Measurements from ENCODE around the gene DPPA2. TPM values are rescaled to one million over a fixed set of nuclear protein-coding genes. Genes with fewer than 3 reads are reported as not detected.
A peak's percentile ranks its signal among the peaks of the same experiment; 100 is the strongest.

Gene DPPA2
- total RNA-seq, 2 donors from 2014 or later = not detected

GRCh38 chr3:109297496-109297895 lies 18.8 kb downstream of the DPPA2 start:
- intact Hi-C loops (cut with DNase I) = no loop called here
- Histone ChIP-seq H3K27me3 (no peaks in the 10 kb centered on the region), H3K4me1 (no peaks in the 10 kb centered on the region), H3K36me3 (replicated peaks in 1 of 2; ENCODE audit: insufficient read depth in 1 of 2, low read depth in 2 of 2) (no peaks in the 10 kb centered on the region), H3K4me3 (no peak overlapping the region), H3K9me3 (no peaks in the 10 kb centered on the region), H3K27ac (no peak overlapping the region)
- TF ChIP-seq, protein P1, sequence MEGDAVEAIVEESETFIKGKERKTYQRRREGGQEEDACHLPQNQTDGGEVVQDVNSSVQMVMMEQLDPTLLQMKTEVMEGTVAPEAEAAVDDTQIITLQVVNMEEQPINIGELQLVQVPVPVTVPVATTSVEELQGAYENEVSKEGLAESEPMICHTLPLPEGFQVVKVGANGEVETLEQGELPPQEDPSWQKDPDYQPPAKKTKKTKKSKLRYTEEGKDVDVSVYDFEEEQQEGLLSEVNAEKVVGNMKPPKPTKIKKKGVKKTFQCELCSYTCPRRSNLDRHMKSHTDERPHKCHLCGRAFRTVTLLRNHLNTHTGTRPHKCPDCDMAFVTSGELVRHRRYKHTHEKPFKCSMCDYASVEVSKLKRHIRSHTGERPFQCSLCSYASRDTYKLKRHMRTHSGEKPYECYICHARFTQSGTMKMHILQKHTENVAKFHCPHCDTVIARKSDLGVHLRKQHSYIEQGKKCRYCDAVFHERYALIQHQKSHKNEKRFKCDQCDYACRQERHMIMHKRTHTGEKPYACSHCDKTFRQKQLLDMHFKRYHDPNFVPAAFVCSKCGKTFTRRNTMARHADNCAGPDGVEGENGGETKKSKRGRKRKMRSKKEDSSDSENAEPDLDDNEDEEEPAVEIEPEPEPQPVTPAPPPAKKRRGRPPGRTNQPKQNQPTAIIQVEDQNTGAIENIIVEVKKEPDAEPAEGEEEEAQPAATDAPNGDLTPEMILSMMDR (IDR thresholded peaks at IDR 0.05) = no peak
- no peak for TF ChIP-seq POLR2A (IDR thresholded peaks at IDR 0.05)
- no peak for ATAC-seq
- no peak for DNase-seq
- WGBS, 2 donors = 57 to 73% methylated on average over 2 of the region's 2 CpGs

DNA sequence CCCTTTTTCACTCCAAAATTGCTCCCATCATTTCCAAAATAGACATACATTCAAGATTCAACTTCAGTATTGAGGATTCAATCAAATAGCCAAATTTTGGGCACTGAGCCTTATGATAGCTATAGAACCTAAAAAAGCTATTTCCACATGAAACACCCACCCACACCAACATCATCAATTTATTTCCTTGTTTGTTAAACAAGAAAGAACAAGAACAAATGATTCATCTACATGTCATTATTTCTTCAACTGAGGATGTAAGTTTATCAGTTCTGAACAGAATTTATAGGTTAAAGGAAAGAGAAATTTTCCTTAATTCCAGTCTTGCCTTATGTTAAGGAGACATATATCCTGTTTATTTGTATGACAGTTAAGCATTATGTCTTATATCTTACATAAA lies 32.2 kb downstream of the DPPA2 start:
- Histone ChIP-seq H3K4me1 (no peaks in the 10 kb centered on the region), H3K4me3 (no peak overlapping the region), H3K36me3 (replicated peaks in 1 of 2; ENCODE audit: insufficient read depth in 1 of 2, low read depth in 2 of 2) (no peaks in the 10 kb centered on the region), H3K27ac (no peak overlapping the region), H3K9me3 (no peaks in the 10 kb centered on the region), H3K27me3 (no peaks in the 10 kb centered on the region)
- ATAC-seq = no peak
- intact Hi-C loops (cut with DNase I) = no loop called here
- no peak for DNase-seq
- TF ChIP-seq, protein P1 (IDR thresholded peaks at IDR 0.05) = no peak
- TF ChIP-seq POLR2A (IDR thresholded peaks at IDR 0.05) = no peak

GRCh38 chr3:109278546-109278945 lies 37.8 kb downstream of the DPPA2 start:
- no peaks in the 10 kb centered on the region for H3K9me3 ChIP-seq
- no peak overlapping the region for H3K4me3 ChIP-seq
- no peak for DNase-seq
- WGBS, 2 donors = 82 to 92% methylated on average over 1 of the region's 1 CpG
- H3K27ac ChIP-seq = no peak overlapping the region
- H3K36me3 ChIP-seq (replicated peaks in 1 of 2; ENCODE audit: insufficient read depth in 1 of 2, low read depth in 2 of 2) = no peaks in the 10 kb centered on the region
- H3K4me1 ChIP-seq = no peaks in the 10 kb centered on the region
- TF ChIP-seq, protein P1 (IDR thresholded peaks at IDR 0.05) = no peak
- H3K27me3 ChIP-seq = no peaks in the 10 kb centered on the region
- no peak for ATAC-seq
- intact Hi-C loops (cut with DNase I) = no loop called here

GRCh38 chr3:109278141-109278540 lies 38.2 kb downstream of the DPPA2 start:
- no peak for DNase-seq
- Histone ChIP-seq H3K27ac (no peak overlapping the region), H3K27me3 (no peaks in the 10 kb centered on the region), H3K9me3 (no peaks in the 10 kb centered on the region), H3K4me3 (no peak overlapping the region), H3K36me3 (replicated peaks in 1 of 2; ENCODE audit: insufficient read depth in 1 of 2, low read depth in 2 of 2) (no peaks in the 10 kb centered on the region), H3K4me1 (no peaks in the 10 kb centered on the region)
- ATAC-seq = no peak
- intact Hi-C loops (cut with DNase I) = no loop called here
- TF ChIP-seq, protein P1 (IDR thresholded peaks at IDR 0.05) = no peak
- no peak for TF ChIP-seq POLR2A (IDR thresholded peaks at IDR 0.05)
- 30 to 43% methylated on average over 3 of the region's 3 CpGs for WGBS, 2 donors

GRCh38 chr3:109275702-109276293 lies 40.5 kb downstream of the DPPA2 start:
- TF ChIP-seq, protein P1 (IDR thresholded peaks at IDR 0.05) = peak in 6 of 7 experiments; percentile 42 to 84 (median 55)
- no peak for TF ChIP-seq POLR2A (IDR thresholded peaks at IDR 0.05)
- no peak overlapping the region for H3K4me3 ChIP-seq
- H3K27ac ChIP-seq = no peak overlapping the region
- intact Hi-C loops (cut with DNase I) = no loop called here
- H3K4me1 ChIP-seq = no peaks in the 10 kb centered on the region
- H3K9me3 ChIP-seq = no peaks in the 10 kb centered on the region
- H3K27me3 ChIP-seq = no peaks in the 10 kb centered on the region
- no peaks in the 10 kb centered on the region for H3K36me3 ChIP-seq (replicated peaks in 1 of 2; ENCODE audit: insufficient read depth in 1 of 2, low read depth in 2 of 2)
- DNase-seq = peak; percentile 27 to 50 (median 39)
- WGBS, 2 donors = 14% methylated on average over 9 of the region's 9 CpGs
- ATAC-seq = no peak

Measured in body of pancreas (tissue), 4 donors.